ENCODE data around the gene CIZ1. TPM values are rescaled to one million over a fixed set of nuclear protein-coding genes. Genes with fewer than 3 reads are reported as not detected.

CIZ1 gene
- total and polyA plus RNA-seq, 9 of the 15 experiments (the other 6 are each of a cell fraction or from before 2014, with no cell fraction given) = 6.6 to 329 (median 87.8) TPM

DNA sequence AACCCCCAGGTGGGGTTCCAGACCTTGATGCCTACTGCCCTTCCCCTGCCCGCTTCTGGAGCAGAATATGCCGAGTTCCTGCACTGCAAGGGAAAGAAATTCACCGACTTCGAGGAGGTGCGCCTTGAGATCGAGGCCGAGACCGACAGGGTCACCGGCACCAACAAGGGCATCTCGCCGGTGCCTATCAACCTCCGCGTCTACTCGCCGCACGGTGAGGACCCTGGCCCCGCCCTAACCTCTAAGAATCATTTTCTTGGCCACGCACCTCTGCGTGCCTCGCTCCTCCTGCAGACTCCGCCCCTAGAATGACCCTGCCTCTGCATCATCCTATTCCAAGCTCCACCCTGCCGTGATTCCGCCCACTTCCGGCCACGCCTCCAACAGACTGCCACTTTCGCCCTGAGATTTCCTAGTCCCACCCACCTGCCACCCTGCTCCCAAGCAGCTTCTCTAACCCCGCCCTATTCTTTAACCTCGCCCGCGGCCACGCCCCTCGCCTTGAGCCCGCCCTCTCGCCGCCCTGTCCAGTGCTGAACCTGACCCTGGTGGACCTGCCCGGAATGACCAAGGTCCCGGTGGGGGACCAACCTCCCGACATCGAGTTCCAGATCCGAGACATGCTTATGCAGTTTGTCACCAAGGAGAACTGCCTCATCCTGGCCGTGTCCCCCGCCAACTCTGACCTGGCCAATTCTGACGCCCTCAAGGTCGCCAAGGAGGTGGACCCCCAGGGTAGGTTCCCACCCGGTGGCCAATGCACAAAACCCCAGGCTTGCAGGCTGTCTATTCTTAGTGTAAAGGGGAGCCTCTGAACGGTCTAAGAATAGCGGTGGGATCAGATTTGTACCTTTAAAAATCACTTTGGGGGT lies 27.4 kb upstream of the CIZ1 start (continued):
- TF ChIP-seq, protein P1, sequence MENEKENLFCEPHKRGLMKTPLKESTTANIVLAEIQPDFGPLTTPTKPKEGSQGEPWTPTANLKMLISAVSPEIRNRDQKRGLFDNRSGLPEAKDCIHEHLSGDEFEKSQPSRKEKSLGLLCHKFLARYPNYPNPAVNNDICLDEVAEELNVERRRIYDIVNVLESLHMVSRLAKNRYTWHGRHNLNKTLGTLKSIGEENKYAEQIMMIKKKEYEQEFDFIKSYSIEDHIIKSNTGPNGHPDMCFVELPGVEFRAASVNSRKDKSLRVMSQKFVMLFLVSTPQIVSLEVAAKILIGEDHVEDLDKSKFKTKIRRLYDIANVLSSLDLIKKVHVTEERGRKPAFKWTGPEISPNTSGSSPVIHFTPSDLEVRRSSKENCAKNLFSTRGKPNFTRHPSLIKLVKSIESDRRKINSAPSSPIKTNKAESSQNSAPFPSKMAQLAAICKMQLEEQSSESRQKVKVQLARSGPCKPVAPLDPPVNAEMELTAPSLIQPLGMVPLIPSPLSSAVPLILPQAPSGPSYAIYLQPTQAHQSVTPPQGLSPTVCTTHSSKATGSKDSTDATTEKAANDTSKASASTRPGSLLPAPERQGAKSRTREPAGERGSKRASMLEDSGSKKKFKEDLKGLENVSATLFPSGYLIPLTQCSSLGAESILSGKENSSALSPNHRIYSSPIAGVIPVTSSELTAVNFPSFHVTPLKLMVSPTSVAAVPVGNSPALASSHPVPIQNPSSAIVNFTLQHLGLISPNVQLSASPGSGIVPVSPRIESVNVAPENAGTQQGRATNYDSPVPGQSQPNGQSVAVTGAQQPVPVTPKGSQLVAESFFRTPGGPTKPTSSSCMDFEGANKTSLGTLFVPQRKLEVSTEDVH (IDR thresholded peaks at IDR 0.05; ENCODE audit: low read depth, partially characterized antibody) = no peak
- TF ChIP-seq ILF3 (IDR thresholded peaks at IDR 0.05; ENCODE audit: borderline replicate concordance) = no peak
- TF ChIP-seq ZNF584 (CRISPR knock-in tag; IDR thresholded peaks at IDR 0.05; ENCODE audit: low read depth) = no peak
- TF ChIP-seq ZZZ3 (IDR thresholded peaks at IDR 0.05) = no peak
- TF ChIP-seq SLC30A9 (CRISPR knock-in tag; IDR thresholded peaks at IDR 0.05) = no peak
- TF ChIP-seq RUNX1 (IDR thresholded peaks at IDR 0.05; ENCODE audit: low read depth) = no peak
- TF ChIP-seq MTF1 (CRISPR knock-in tag; IDR thresholded peaks at IDR 0.05; ENCODE audit: borderline replicate concordance) = 0 out of 2 replicates have a peak, but pooled peaks have one; percentile 49
- TF ChIP-seq SMARCE1 (IDR thresholded peaks at IDR 0.05) = no peak
- TF ChIP-seq HMGN3 (IDR thresholded peaks at IDR 0.05; ENCODE audit: borderline replicate concordance, extremely low read depth, insufficient read length, low read depth, low read length) = no peak
- TF ChIP-seq, protein P2, sequence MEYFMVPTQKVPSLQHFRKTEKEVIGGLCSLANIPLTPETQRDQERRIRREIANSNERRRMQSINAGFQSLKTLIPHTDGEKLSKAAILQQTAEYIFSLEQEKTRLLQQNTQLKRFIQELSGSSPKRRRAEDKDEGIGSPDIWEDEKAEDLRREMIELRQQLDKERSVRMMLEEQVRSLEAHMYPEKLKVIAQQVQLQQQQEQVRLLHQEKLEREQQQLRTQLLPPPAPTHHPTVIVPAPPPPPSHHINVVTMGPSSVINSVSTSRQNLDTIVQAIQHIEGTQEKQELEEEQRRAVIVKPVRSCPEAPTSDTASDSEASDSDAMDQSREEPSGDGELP (CRISPR knock-in tag; IDR thresholded peaks at IDR 0.05; ENCODE audit: borderline replicate concordance) = no peak
- no peak for TF ChIP-seq GATAD2A (IDR thresholded peaks at IDR 0.05)
- TF ChIP-seq THAP12 (CRISPR knock-in tag; IDR thresholded peaks at IDR 0.05) = peak; percentile 68; the same call in 1 of the 2 replicates
- 0 out of 2 replicates have a peak, but pooled peaks have one; percentile 56 for TF ChIP-seq CAMTA2 (CRISPR knock-in tag; conservative IDR thresholded peaks at IDR 0.05)
- no peak for TF ChIP-seq MAFK (IDR thresholded peaks at IDR 0.05; ENCODE audit: low read length)
- TF ChIP-seq TBL1XR1 (IDR thresholded peaks at IDR 0.05; ENCODE audit: low read length in 2 of 2) = no peak; a peak in 1 of 4 replicates
- TF ChIP-seq, protein P3, sequence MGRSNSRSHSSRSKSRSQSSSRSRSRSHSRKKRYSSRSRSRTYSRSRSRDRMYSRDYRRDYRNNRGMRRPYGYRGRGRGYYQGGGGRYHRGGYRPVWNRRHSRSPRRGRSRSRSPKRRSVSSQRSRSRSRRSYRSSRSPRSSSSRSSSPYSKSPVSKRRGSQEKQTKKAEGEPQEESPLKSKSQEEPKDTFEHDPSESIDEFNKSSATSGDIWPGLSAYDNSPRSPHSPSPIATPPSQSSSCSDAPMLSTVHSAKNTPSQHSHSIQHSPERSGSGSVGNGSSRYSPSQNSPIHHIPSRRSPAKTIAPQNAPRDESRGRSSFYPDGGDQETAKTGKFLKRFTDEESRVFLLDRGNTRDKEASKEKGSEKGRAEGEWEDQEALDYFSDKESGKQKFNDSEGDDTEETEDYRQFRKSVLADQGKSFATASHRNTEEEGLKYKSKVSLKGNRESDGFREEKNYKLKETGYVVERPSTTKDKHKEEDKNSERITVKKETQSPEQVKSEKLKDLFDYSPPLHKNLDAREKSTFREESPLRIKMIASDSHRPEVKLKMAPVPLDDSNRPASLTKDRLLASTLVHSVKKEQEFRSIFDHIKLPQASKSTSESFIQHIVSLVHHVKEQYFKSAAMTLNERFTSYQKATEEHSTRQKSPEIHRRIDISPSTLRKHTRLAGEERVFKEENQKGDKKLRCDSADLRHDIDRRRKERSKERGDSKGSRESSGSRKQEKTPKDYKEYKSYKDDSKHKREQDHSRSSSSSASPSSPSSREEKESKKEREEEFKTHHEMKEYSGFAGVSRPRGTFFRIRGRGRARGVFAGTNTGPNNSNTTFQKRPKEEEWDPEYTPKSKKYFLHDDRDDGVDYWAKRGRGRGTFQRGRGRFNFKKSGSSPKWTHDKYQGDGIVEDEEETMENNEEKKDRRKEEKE (IDR thresholded peaks at IDR 0.05; ENCODE audit: borderline replicate concordance in 1 of 2, control insufficient read depth in 1 of 2, low read depth in 2 of 2, low read length in 1 of 2) = no peak
- no peak for TF ChIP-seq MTA2 (IDR thresholded peaks at IDR 0.05; ENCODE audit: low read depth)
- TF ChIP-seq CREM (IDR thresholded peaks at IDR 0.05; ENCODE audit: low read depth) = no peak

All from K562 (cell line).